Measurements from ENCODE around the gene REV3L. TPM values are rescaled to one million over a fixed set of nuclear protein-coding genes. Genes with fewer than 3 reads are reported as not detected.

Gene REV3L
- total RNA-seq, 2 donors from 2014 or later = 18.9 to 19.8 TPM

GRCh38 chr6:111423960-111424846 lies 58.8 kb downstream of the REV3L start:
- no peaks in the 10 kb centered on the region for H3K9me3 ChIP-seq (ENCODE audit: control insufficient read depth, low read length, poor library complexity, severe bottlenecking)
- DNase-seq (no peak), ATAC-seq (no peak)
- Mint-ChIP-seq H3K36me3 (ENCODE audit: low read depth) (no peaks in the 10 kb centered on the region), H3K27ac (peak overlapping the region; percentile 27), H3K4me1 (peaks cover 24% of the 10 kb centered on the region), H3K4me3 (no peak overlapping the region), H3K27me3 (no peaks in the 10 kb centered on the region)

GRCh38 chr6:111423055-111423633 lies 59.9 kb downstream of the REV3L start:
- ATAC-seq = no peak
- no peaks in the 10 kb centered on the region for H3K36me3 Mint-ChIP-seq (ENCODE audit: low read depth)
- H3K27ac Mint-ChIP-seq = peak overlapping the region; percentile 19
- H3K4me1 Mint-ChIP-seq = peaks cover 24% of the 10 kb centered on the region
- DNase-seq = no peak
- H3K9me3 ChIP-seq (ENCODE audit: control insufficient read depth, low read length, poor library complexity, severe bottlenecking) = no peaks in the 10 kb centered on the region
- no peaks in the 10 kb centered on the region for H3K27me3 Mint-ChIP-seq
- no peak overlapping the region for H3K4me3 Mint-ChIP-seq

- H3K27ac Mint-ChIP-seq = no peak overlapping the region
- no peaks in the 10 kb centered on the region for H3K36me3 Mint-ChIP-seq (ENCODE audit: low read depth)
- H3K4me3 Mint-ChIP-seq = no peak overlapping the region
- H3K9me3 ChIP-seq (ENCODE audit: control insufficient read depth, low read length, poor library complexity, severe bottlenecking) = no peaks in the 10 kb centered on the region
- no peak for DNase-seq
- no peaks in the 10 kb centered on the region for H3K27me3 Mint-ChIP-seq
- ATAC-seq = no peak
- peaks cover 16% of the 10 kb centered on the region for H3K4me1 Mint-ChIP-seq
Measured at GRCh38 chr6:111418971-111419693, 63.9 kb downstream of the REV3L start.

- Mint-ChIP-seq H3K27ac (no peak overlapping the region), H3K4me1 (peaks cover 4% of the 10 kb centered on the region), H3K27me3 (no peaks in the 10 kb centered on the region), H3K4me3 (no peak overlapping the region), H3K36me3 (ENCODE audit: low read depth) (no peaks in the 10 kb centered on the region)
- no peaks in the 10 kb centered on the region for H3K9me3 ChIP-seq (ENCODE audit: control insufficient read depth, low read length, poor library complexity, severe bottlenecking)
- no peak for ATAC-seq
- DNase-seq = no peak
Measured at GRCh38 chr6:111417946-111418345, 65.1 kb downstream of the REV3L start.

GRCh38 chr6:111417181-111417585 lies 65.8 kb downstream of the REV3L start:
- no peaks in the 10 kb centered on the region for H3K9me3 ChIP-seq (ENCODE audit: control insufficient read depth, low read length, poor library complexity, severe bottlenecking)
- no peaks in the 10 kb centered on the region for H3K36me3 Mint-ChIP-seq (ENCODE audit: low read depth)
- DNase-seq (no peak), ATAC-seq (no peak)
- H3K27me3 Mint-ChIP-seq = no peaks in the 10 kb centered on the region
- H3K4me1 Mint-ChIP-seq = peaks cover 6% of the 10 kb centered on the region
- H3K27ac Mint-ChIP-seq = no peak overlapping the region
- H3K4me3 Mint-ChIP-seq = no peak overlapping the region

- no peaks in the 10 kb centered on the region for H3K9me3 ChIP-seq (ENCODE audit: control insufficient read depth, low read length, poor library complexity, severe bottlenecking)
- Mint-ChIP-seq H3K27ac (no peak overlapping the region), H3K4me1 (peaks cover 9% of the 10 kb centered on the region), H3K27me3 (no peaks in the 10 kb centered on the region), H3K4me3 (no peak overlapping the region), H3K36me3 (ENCODE audit: low read depth) (no peaks in the 10 kb centered on the region)
- DNase-seq (no peak), ATAC-seq (no peak)
Measured at GRCh38 chr6:111416529-111416928, 66.5 kb downstream of the REV3L start.

GRCh38 chr6:111414373-111414772 lies 68.6 kb downstream of the REV3L start:
- peaks cover 7% of the 10 kb centered on the region for H3K36me3 Mint-ChIP-seq (ENCODE audit: low read depth)
- DNase-seq (no peak), ATAC-seq (no peak)
- H3K4me3 Mint-ChIP-seq = no peak overlapping the region
- no peak overlapping the region for H3K27ac Mint-ChIP-seq
- H3K4me1 Mint-ChIP-seq = peaks cover 13% of the 10 kb centered on the region
- no peaks in the 10 kb centered on the region for H3K9me3 ChIP-seq (ENCODE audit: control insufficient read depth, low read length, poor library complexity, severe bottlenecking)
- H3K27me3 Mint-ChIP-seq = no peaks in the 10 kb centered on the region

- ATAC-seq = no peak
Measured at GRCh38 chr6:111411978-111412566, 70.9 kb downstream of the REV3L start.

GRCh38 chr6:111411046-111411445 lies 72.0 kb downstream of the REV3L start:
- Mint-ChIP-seq H3K27ac (no peak overlapping the region), H3K4me1 (peaks cover 19% of the 10 kb centered on the region)
- no peak for ATAC-seq

More at GRCh38 chr6:111411978-111412566, 70.9 kb downstream of the REV3L start:
- no peaks in the 10 kb centered on the region for H3K9me3 ChIP-seq (ENCODE audit: control insufficient read depth, low read length, poor library complexity, severe bottlenecking)
- no peak for DNase-seq
- Mint-ChIP-seq H3K4me1 (peaks cover 15% of the 10 kb centered on the region), H3K4me3 (no peak overlapping the region), H3K27ac (peak overlapping the region; percentile 39), H3K36me3 (ENCODE audit: low read depth) (peaks cover 10% of the 10 kb centered on the region), H3K27me3 (no peaks in the 10 kb centered on the region)

GRCh38 chr6:111410371-111410770 lies 72.6 kb downstream of the REV3L start:
- no peaks in the 10 kb centered on the region for H3K9me3 ChIP-seq (ENCODE audit: control insufficient read depth, low read length, poor library complexity, severe bottlenecking)
- DNase-seq (no peak), ATAC-seq (no peak)
- Mint-ChIP-seq H3K4me1 (peaks cover 20% of the 10 kb centered on the region), H3K27me3 (no peaks in the 10 kb centered on the region), H3K36me3 (ENCODE audit: low read depth) (peaks cover 14% of the 10 kb centered on the region), H3K4me3 (no peak overlapping the region), H3K27ac (no peak overlapping the region)

More at GRCh38 chr6:111411046-111411445, 72.0 kb downstream of the REV3L start:
- H3K9me3 ChIP-seq (ENCODE audit: control insufficient read depth, low read length, poor library complexity, severe bottlenecking) = no peaks in the 10 kb centered on the region
- H3K36me3 Mint-ChIP-seq (ENCODE audit: low read depth) = peaks cover 13% of the 10 kb centered on the region
- DNase-seq = no peak
- no peak overlapping the region for H3K4me3 Mint-ChIP-seq
- H3K27me3 Mint-ChIP-seq = no peaks in the 10 kb centered on the region

- no peaks in the 10 kb centered on the region for H3K9me3 ChIP-seq (ENCODE audit: control insufficient read depth, low read length, poor library complexity, severe bottlenecking)
- no peak overlapping the region for H3K27ac Mint-ChIP-seq
- ATAC-seq (no peak), DNase-seq (no peak)
- H3K27me3 Mint-ChIP-seq = no peaks in the 10 kb centered on the region
- no peak overlapping the region for H3K4me3 Mint-ChIP-seq
- H3K36me3 Mint-ChIP-seq (ENCODE audit: low read depth) = peaks cover 14% of the 10 kb centered on the region
- H3K4me1 Mint-ChIP-seq = peaks cover 20% of the 10 kb centered on the region
Measured at GRCh38 chr6:111409430-111409829, 73.6 kb downstream of the REV3L start.

GRCh38 chr6:111407686-111408085 lies 75.3 kb downstream of the REV3L start:
- no peaks in the 10 kb centered on the region for H3K9me3 ChIP-seq (ENCODE audit: control insufficient read depth, low read length, poor library complexity, severe bottlenecking)
- ATAC-seq = no peak
- Mint-ChIP-seq H3K27ac (peak overlapping the region; percentile 19), H3K27me3 (no peaks in the 10 kb centered on the region), H3K4me3 (no peak overlapping the region), H3K4me1 (peaks cover 20% of the 10 kb centered on the region), H3K36me3 (ENCODE audit: low read depth) (peaks cover 19% of the 10 kb centered on the region)
- DNase-seq = no peak

- H3K27me3 Mint-ChIP-seq = no peaks in the 10 kb centered on the region
- peaks cover 22% of the 10 kb centered on the region for H3K36me3 Mint-ChIP-seq (ENCODE audit: low read depth)
- H3K9me3 ChIP-seq (ENCODE audit: control insufficient read depth, low read length, poor library complexity, severe bottlenecking) = no peaks in the 10 kb centered on the region
- peak overlapping the region; percentile 28 for H3K4me3 Mint-ChIP-seq
- peak overlapping the region; percentile 19 for H3K27ac Mint-ChIP-seq
- DNase-seq (no peak), ATAC-seq (peak; percentile 86)
- H3K4me1 Mint-ChIP-seq = peaks cover 15% of the 10 kb centered on the region
Measured at GRCh38 chr6:111406200-111406721, 76.8 kb downstream of the REV3L start.

Measured in T-helper 17 cell (primary cell).